Placental epithelial cell (primary cell): ENCODE measurements around the gene NUTM2A. TPM values are rescaled to one million over a fixed set of nuclear protein-coding genes. Genes with fewer than 3 reads are reported as not detected.

Experiments used
- total RNA-seq: library from RNA; depleted of rRNA; stranded (reverse); fragments of >200 nt; gene quantifications from 2 replicates; pipeline ENCODE4 v1.2.3, GENCODE V29; 2012

NUTM2A gene
- total RNA-seq, result 0.76 and 3.9 TPM in 2 replicates

GRCh38 chr10:87225148-87225547 is at the start of gene NUTM2A:
TSS of gene NUTM2A (plus strand) at chr10:87225448. CDS start at chr10:87225831, 383 bp downstream.

Other genes with a start within 250 kb of the NUTM2A start
- not detected in 2 replicates for gene FAM25A, start 205.2 kb upstream of the NUTM2A start, total RNA-seq
- gene GLUD1, start 130.6 kb upstream of the NUTM2A start, total RNA-seq, result 205 and 226 TPM in 2 replicates
- 31.4 and 34.8 TPM in 2 replicates for gene SHLD2, start 130.2 kb upstream of the NUTM2A start, total RNA-seq
- 5.1 and 6.3 TPM in 2 replicates for gene NUTM2D, start 132.3 kb downstream of the NUTM2A start, total RNA-seq